Ascending aorta (tissue), 2 donors: ENCODE measurements around the gene ARSA. TPM values are rescaled to one million over a fixed set of nuclear protein-coding genes. Genes with fewer than 3 reads are reported as not detected.
"Not testable (repeated sequence)": the region's sequence is repeated elsewhere in the genome, so short reads cannot be mapped to it uniquely, and the experiment has no call there.

ENCODE experiments used
- DNase-seq, 2 donors: peaks; one replicate each; pipeline ENCODE4 v3.0.0-alpha.2; 2019; ENCODE audit warnings: low spot score in 2 of 2
- H3K27ac ChIP-seq, 2 donors: fragments of 200-600 bp; sonication (generic); one replicate each; pipeline ENCODE4 v1.5.1; 2016 to 2017; ENCODE audit warnings: mild to moderate bottlenecking in 1 of 2
- H3K27me3 ChIP-seq: fragments of 200-600 bp; sonication (generic); one replicate; pipeline ENCODE4 v1.5.1; 2017
- H3K36me3 ChIP-seq, 2 donors: fragments of 200-600 bp; sonication (generic); one replicate each; pipeline ENCODE4 v1.5.1; 2016
- H3K4me1 ChIP-seq, 2 donors: fragments of 200-600 bp; sonication (generic); one replicate each; pipeline ENCODE4 v1.5.1; 2016 to 2017; ENCODE audit warnings: mild to moderate bottlenecking in 1 of 2
- H3K4me3 ChIP-seq, 2 donors: fragments of 200-600 bp; sonication (generic); one replicate each; pipeline ENCODE4 v1.5.1; 2016 to 2017; ENCODE audit warnings: mild to moderate bottlenecking in 1 of 2
- H3K9me3 ChIP-seq, 2 donors: fragments of 200-600 bp; sonication (generic); one replicate each; pipeline ENCODE4 v1.5.1; 2016
- CTCF ChIP-seq, 3 experiments: fragments of 200-600 bp in 2 of 3; fragments of 450-650 bp in 1 of 3; sonication (generic) in 2 of 3; IDR thresholded peaks; one replicate each; pipeline ENCODE4 v1.5.1; 2016 to 2019; ENCODE audit warnings: antibody characterized with exemption in 3 of 3, mild to moderate bottlenecking in 1 of 3, moderate library complexity in 1 of 3
- intact Hi-C: fragments of 100-400 bp; cut with DNase I; formaldehyde crosslinking; loops from one replicate; pipeline ENCODE4 v1.15.1; 2023
- total RNA-seq: library from RNA; depleted of rRNA; stranded (reverse); fragments of >200 nt; gene quantifications from one replicate; pipeline ENCODE4 v1.1.0, GENCODE V29; 2016

ARSA gene
- total RNA-seq, 1 donor from 2014 or later = 111 TPM

DNA sequence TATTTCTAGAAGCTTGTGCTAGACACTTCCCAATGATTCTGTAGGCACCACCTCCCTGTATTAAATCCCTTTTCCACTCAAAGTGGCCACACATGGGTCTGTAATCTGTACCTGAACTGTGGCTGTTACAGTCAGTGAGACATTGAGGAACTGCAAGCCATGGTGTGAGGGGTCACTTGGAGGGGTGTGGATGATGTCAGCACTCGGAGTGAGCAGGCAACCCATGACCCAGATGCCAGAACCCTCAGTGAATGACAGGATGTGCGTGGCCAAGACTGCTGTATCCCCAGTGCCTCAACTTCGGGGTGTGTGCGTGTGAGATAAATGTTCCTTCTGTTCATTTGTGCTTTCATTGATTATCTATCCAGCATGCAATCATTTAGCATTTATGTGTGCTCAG lies 30.0 kb upstream of the ARSA start:
- DNase-seq = no peak
- Histone ChIP-seq H3K27me3 (no peaks in the 10 kb centered on the region), H3K4me3 (no peak overlapping the region), H3K36me3 (no peaks in the 10 kb centered on the region), H3K4me1 (no peaks in the 10 kb centered on the region), H3K27ac (no peak overlapping the region), H3K9me3 (no peaks in the 10 kb centered on the region)
- no peak for TF ChIP-seq CTCF (IDR thresholded peaks at IDR 0.05)
- intact Hi-C loops = no loop called here

- no peak for TF ChIP-seq CTCF (IDR thresholded peaks at IDR 0.05)
- Histone ChIP-seq H3K27me3 (no peaks in the 10 kb centered on the region), H3K27ac (peak overlapping the region; percentile 18 to 27)
These were observed 28.4 kb upstream of the ARSA start for GRCh38 chr22:50656122-50657070.

GRCh38 chr22:50654664-50655063 lies 26.7 kb upstream of the ARSA start:
- H3K9me3 ChIP-seq, H3K36me3 ChIP-seq, intact Hi-C loops, H3K27ac ChIP-seq, DNase-seq, H3K4me1 ChIP-seq, H3K4me3 ChIP-seq, H3K27me3 ChIP-seq: not testable (repeated sequence)

More at GRCh38 chr22:50656122-50657070, 28.4 kb upstream of the ARSA start:
- no peaks in the 10 kb centered on the region for H3K36me3 ChIP-seq
- H3K4me1 ChIP-seq = no peaks in the 10 kb centered on the region
- H3K4me3 ChIP-seq = no peak overlapping the region
- H3K9me3 ChIP-seq = no peaks in the 10 kb centered on the region
- intact Hi-C loops = no loop called here
- DNase-seq = no peak

DNA sequence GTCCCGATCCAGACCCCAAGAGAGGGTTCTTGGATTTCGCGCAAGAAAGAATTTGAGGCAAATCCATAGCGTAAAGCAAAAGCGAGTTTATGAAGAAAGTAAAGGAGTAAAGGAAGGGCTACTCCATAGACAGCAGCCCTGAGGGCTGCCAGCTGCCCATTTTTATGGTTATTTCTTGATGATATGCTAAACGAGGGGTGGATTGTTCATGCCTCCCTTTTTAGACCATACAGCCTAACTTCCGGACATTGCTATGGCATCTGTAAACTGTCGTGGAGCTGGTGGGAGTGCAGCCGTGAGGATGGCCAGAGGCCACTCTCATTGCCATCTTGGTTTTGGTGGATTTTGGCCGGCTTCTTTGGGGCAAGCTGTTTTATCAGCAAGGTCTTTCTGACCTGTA lies 25.3 kb upstream of the ARSA start:
- intact Hi-C loops = no loop called here
- Histone ChIP-seq H3K27me3 (no peaks in the 10 kb centered on the region), H3K4me3 (no peak overlapping the region), H3K9me3 (no peaks in the 10 kb centered on the region), H3K4me1 (no peaks in the 10 kb centered on the region), H3K36me3 (no peaks in the 10 kb centered on the region), H3K27ac (no peak overlapping the region)
- TF ChIP-seq CTCF (IDR thresholded peaks at IDR 0.05) = no peak
- DNase-seq = no peak

DNA sequence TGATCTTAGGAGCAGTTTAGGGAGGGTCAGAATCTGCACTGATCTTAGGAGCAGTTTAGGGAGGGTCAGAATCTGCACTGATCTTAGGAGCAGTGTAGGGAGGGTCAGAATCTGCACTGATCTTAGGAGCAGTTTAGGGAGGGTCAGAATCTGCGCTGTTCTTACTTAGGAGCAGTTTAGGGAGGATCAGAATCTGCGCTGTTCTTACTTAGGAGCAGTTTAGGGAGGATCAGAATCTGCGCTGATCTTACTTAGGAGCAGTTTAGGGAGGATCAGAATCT lies 15.8 kb upstream of the ARSA start:
- H3K36me3 ChIP-seq, H3K27me3 ChIP-seq, H3K27ac ChIP-seq, intact Hi-C loops, H3K4me3 ChIP-seq, DNase-seq, H3K4me1 ChIP-seq, H3K9me3 ChIP-seq: not testable (repeated sequence)

GRCh38 chr22:50643021-50643820 lies 15.3 kb upstream of the ARSA start:
- H3K4me1 ChIP-seq, H3K27me3 ChIP-seq, H3K9me3 ChIP-seq, H3K36me3 ChIP-seq, DNase-seq, H3K27ac ChIP-seq, H3K4me3 ChIP-seq, intact Hi-C loops: not testable (repeated sequence)
